HG03558 (cell line): ENCODE data around the gene MYO7A.

Source experiments
- ATAC-seq: cut with Tn5 transposase; IDR thresholded peaks from one replicate; pipeline ENCODE4 v1.9.1; 2021; ENCODE audit warnings: moderate number of reproducible peaks; ENCODE audit not compliant: unreplicated experiment; ENCODE audit errors: extremely low read depth

Gene MYO7A

DNA sequence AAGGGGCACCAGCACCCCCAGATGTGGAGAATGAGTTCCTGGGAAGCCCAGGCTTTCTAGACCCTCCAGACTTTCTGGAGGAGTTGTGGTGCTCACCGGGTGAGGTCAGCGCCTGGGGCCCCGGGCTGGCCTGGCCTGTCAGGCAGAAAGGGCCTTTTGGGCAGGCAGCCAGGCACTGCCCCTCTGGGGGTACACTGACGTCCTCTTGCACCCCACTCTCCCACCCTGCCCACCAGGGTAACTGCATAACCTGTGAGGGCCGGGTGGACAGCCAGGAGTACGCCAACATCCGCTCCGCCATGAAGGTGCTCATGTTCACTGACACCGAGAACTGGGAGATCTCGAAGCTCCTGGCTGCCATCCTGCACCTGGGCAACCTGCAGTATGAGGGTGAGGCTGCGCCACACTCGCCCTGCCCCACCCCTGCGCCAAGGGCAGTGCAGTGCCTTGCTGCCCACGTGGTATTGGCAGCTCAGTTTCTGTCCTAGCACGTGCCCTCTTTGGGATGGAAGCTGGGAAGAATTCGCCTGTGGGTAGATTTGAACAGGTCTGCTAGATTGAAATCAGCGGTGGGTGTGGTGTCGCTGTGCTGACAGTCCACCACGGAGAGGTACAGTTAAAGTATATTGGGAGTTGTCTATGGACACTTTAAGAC is 30.1 kb downstream of the MYO7A start:
- no peak for ATAC-seq

DNA sequence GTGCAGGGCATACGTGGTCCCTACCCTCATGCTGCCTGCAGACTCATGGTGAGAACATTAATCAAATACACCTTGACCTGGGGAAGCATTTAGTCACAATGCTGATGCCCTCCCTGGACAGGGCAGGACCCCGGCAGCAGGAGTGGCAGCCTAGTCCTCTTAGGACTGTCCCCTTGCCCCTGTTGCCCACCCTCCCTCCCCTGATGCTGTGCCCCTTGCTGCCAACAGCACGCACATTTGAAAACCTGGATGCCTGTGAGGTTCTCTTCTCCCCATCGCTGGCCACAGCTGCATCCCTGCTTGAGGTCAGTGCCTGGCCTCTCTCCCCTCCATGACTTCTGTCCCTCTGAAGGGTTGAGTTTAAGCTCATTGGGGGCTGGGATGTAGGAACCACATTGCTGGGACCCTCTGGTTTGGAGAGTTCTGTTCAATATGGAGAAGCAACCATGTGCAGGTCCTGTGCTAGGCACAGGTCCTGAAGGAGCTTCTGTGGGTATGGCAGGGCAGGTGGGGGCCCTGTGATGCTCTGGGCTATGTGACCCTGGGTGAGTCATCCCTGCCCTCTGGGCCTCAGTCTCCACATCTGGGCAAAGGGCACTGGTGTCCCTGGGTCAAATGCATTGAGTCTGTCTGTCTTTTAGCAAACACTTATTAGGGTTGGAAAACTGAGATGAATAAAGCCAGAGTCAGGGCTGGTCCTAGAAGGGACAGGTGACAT is 31.3 kb downstream of the MYO7A start:
- no peak for ATAC-seq

- no peak for ATAC-seq
Measured at GRCh38 chr11:77159937-77160495, 32.0 kb downstream of the MYO7A start.

DNA sequence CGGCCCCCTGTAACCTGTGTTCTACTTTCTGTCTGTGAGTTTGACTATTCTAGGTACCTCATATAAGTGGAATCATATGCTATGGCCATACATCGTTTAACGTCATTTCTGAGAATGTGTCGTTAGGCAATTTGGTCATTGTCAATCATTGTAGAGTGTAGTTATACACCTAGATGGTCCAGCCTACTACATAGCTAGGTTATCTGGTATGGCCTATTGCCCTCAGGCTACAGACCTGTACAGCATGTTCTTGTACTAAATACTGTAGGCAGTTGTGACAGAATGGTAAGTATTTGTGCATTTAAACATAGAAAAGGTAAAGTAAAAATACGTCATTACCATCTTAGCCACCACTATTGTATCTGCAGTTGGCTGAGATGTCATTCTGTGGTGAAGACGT is 35.2 kb downstream of the MYO7A start:
- ATAC-seq: no peak

GRCh38 chr11:77165066-77165465 is 37.0 kb downstream of the MYO7A start:
- ATAC-seq: no peak

- no peak for ATAC-seq
Measured at GRCh38 chr11:77166021-77166420, 38.0 kb downstream of the MYO7A start.

DNA sequence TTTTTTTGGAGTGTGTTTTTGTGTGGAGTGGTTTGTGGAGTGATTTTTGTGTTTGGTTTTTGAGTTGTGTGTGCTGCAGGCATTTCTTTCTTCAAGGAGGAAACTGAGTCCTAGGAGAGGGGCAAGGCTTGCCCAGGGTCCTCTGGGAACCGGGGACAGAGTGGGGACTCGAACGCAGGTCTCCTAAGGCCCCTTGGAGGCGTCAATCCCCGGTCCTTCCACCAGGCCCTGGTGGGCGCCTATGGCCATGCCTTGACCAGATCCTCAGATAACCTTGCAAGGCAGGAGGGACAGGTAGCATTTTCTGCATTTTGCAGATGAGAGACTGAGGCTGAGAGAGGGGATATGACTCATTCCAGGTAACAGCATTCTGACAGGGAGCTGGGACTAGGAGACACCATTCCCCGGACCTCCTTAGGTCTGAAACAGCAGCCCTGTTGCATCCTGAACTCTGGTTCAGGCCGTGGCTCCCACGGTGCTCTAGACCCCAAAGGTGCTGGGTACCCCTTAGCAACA is 39.1 kb downstream of the MYO7A start:
- no peak for ATAC-seq

DNA sequence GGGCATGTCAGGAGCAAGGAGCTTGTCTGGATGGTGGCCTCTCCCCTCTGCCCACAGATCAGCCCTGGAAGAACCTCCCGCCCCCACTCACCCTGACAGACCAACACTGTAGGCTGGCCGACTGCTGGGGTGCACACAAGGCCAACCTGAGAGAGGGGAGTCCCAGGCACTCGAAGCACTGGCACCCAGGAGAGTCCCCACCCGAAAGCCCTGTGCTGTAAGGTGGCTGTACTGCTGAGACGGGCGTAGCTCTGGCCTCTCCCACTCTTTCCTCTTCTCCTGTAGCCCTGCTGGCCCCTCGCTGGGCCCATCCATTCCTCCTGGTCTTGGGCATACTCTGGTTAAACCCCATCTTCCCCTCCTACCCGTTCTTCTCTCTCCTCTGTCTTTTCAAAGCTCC is 39.7 kb downstream of the MYO7A start:
- ATAC-seq: no peak

DNA sequence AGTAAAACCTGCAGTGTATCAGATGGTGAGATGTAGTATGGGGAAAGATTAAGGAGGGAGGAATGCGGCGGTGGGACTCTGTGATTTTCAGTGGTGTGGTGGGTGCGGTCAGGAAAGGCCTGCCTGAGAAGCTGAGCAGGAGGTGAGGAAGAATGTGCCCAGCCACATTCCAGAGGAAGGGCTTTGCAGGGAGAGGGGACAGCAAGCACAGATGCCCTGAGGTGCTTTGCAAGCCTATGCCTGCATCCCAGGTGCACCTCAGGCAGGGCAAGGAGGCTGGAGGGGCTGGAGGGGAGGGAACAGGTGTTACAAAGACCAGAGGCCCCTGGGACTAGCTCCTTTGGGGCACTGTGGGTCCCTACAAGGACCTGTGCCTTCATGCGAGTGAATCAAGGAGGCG is 42.1 kb downstream of the MYO7A start:
- ATAC-seq: no peak

DNA sequence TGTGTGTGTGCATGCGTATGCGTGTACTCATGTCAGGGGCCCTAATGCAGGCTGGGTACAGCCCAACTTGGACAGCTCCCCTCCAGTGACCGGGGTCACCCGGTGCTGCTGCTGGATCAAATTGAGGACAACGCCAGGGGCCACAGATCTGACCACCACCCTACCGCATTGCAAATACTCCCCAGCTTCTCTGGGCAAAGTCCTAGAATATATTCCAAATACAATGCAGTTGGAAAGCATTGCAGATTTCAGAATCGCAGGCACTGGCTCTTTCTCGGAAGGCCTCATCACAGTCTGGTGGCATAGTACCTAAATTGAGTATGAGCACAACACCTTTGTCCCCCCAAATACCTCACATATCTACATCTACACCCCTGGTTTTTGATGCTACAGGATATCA is 43.2 kb downstream of the MYO7A start:
- ATAC-seq: no peak

GRCh38 chr11:77171885-77172665 is 44.0 kb downstream of the MYO7A start:
- ATAC-seq: no peak

DNA sequence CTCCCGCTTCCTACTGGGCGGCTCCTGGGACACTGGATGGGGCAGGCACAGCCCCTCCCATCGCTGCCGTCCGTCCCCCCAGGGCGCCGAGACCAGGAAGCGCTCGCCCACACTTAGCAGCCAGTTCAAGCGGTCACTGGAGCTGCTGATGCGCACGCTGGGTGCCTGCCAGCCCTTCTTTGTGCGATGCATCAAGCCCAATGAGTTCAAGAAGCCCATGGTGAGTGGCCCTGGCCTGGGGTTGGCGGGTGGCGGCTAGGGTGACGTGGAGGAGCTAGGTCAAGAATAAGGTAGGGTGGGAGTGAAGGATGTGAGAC is 44.6 kb downstream of the MYO7A start:
- ATAC-seq: no peak

- no peak for ATAC-seq
Measured at GRCh38 chr11:77173494-77173893, 45.4 kb downstream of the MYO7A start.

- ATAC-seq: no peak
Measured at GRCh38 chr11:77174559-77174958, 46.5 kb downstream of the MYO7A start.

DNA sequence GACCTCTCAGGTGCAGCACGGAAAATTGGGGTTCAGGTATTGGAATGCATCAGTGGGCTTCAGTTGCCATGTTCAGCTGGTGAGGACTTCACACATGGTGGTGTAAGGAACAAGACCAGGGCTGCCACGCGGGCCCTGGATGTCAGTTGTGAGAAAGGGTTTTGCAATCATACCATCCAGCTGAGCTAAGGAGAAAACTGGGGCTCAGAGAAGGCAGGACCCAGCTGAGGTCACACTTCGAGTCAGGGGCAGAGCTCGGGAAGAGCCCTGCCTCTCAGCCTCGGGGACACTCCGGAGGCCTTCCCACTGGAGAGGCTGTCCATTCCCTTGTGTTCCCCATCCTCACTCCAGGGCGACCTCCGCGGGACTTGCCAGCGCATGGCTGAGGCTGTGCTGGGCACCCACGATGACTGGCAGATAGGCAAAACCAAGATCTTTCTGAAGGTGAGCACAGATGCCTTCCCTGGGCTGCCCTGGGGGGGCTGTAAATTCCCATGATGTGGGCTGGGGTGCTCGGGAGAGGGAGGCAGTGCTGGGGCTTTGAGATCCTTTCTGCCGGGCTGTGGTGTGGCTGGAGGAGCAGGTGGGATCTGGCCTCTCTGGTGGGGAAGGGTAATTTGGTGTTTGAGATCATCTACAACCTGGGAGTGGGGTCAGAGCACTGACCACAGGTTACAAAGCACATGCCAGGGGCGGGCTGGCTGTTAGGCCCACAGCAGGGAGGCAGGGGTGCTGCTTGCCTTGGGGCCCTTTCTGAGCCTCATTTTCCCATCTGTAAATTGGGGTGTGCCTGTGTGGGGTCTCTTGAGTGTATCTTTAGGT is 47.2 kb downstream of the MYO7A start:
- no peak for ATAC-seq

DNA sequence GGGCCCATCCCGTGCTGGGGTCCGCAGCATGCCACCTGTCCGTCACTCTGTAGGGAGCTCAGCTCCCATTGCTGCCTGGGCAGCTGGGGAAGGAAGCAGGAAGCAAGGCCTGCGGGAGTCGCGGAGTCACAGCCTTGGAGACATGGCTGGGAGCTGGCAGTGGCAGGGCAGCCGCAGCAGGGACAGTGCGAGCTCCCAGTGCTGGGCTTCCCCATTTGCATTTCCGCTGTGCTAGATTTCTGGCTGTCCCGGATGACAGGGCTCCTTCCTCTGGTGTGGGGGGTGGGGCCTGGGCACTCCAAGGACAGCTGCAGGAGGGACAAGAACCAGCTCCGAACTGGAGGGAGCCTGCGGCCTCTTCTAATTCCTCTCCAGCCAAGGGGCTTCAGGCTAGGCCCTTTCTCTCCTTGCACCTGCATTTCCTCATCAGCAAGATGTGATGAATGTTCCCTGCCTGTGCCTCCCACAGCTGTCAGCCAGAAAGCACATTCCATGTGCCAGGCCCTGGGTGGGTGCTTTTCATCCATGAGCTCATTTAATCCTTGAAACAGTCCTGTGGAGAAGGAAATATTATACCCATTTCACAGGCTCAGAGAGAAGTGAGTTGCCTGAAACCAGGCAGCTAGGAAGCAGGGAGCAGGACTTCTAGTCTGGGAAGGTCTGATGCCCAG is 48.0 kb downstream of the MYO7A start:
- no peak for ATAC-seq

DNA sequence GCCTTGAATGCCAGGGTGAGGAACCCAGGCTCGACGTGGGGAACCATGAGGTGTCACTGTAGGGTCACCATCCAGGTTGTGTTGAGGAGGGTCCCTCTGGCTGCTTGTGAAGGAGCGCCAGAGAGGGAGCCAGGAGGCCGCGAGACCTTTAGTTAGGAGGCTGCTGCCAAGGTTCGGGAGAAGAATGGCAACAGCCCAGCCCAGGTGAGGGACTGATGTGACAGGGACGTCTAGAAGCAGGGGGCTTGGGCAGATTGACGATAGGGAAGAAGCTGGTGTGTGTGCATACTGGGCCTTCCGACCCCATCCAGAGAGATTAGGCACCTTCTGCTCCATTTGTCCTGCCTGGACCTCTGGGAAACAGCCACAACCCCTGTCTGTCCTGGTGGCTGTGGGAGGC is 49.0 kb downstream of the MYO7A start:
- no peak for ATAC-seq

GRCh38 chr11:77178150-77178549 is 50.1 kb downstream of the MYO7A start:
- ATAC-seq: no peak

GRCh38 chr11:77179048-77179447 is 51.0 kb downstream of the MYO7A start:
- ATAC-seq: no peak

DNA sequence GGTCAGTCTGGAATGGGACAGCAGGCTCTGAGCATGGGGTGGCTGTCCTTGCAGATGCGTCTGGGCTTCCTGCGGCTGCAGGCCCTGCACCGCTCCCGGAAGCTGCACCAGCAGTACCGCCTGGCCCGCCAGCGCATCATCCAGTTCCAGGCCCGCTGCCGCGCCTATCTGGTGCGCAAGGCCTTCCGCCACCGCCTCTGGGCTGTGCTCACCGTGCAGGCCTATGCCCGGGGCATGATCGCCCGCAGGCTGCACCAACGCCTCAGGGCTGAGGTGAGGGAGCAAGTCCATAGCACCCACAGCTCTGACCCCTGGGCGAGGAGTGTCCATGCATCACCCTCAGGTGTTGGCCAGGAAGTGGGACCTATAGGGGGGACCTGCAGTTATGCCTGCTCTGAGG is 51.6 kb downstream of the MYO7A start:
- no peak for ATAC-seq
